ENCODE results near the gene SHROOM4. TPM values are rescaled to one million over a fixed set of nuclear protein-coding genes. Genes with fewer than 3 reads are reported as not detected.

The SHROOM4 gene
- total and polyA plus RNA-seq, 2 of the 13 experiments (the other 11 are each of a cell fraction or from before 2014, with no cell fraction given) = 0.08 to 0.18 TPM

DNA sequence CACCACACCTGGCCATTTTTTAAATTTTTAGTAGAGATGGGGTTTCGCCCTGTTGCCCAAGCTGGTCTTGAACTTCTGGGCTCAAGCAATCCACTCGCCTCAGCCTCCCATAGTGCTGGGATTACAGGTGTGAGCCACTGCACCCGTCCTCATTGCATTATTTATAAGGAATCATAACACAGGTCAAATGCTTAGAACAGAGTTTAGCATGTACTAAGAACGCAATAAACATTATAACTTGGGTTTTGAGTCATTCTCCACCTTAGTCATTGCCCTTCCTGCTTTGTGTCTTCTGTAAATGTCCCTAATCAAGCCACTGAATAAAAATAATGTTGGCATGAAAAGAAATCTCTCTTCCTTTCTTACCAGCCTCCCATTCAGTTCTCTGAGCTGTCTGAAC lies 38.5 kb upstream of the SHROOM4 start:
- CTCF ChIA-PET (ENCODE audit: low intra/inter-chr PET ratio, low total read pairs) = no interaction called here
- no peaks in the 10 kb centered on the region for H4K20me1 ChIP-seq (ENCODE audit: insufficient read depth, low read length)
- no peak overlapping the region for H2AFZ ChIP-seq (ENCODE audit: low read length)
- H3K4me2 ChIP-seq (ENCODE audit: low read depth, low read length) = no peak overlapping the region
- intact Hi-C loops (cut with micrococcal nuclease; ENCODE audit: unreplicated experiment) (no loop called here), in situ Hi-C loops (cut with HindIII; ENCODE audit: extremely low pct_ligation_motif_present, low pct_unique_long_range_greater_than_20kb) (no loop called here)
- no peak for FAIRE-seq
- H3K36me3 ChIP-seq (replicated peaks in 1 of 2; ENCODE audit: control insufficient read depth in 1 of 2, insufficient read depth in 2 of 2, low read length in 2 of 2) = no peaks in the 10 kb centered on the region
- BruUV-seq (replicated peaks) = no TSS peak
- H3K4me3 ChIP-seq (replicated peaks in 1 of 3; ENCODE audit: insufficient read depth in 1 of 3, low read depth in 2 of 3, low read length in 3 of 3) = no peak overlapping the region
- no peaks in the 10 kb centered on the region for H3K4me1 ChIP-seq (ENCODE audit: insufficient read depth, low read length)
- H3K27ac ChIP-seq (ENCODE audit: extremely low read length, insufficient read depth, low read length) = no peak overlapping the region
- WGBS (ENCODE audit: low lambda C conversion rate) = 0% methylated on average over 1 of the region's 4 CpGs
- no peak overlapping the region for H3K9ac ChIP-seq (ENCODE audit: insufficient read depth, low read depth, low read length)
- ATAC-seq = no peak
- no peak for DNase-seq (ENCODE audit: low spot score)
- H3K27me3 ChIP-seq (ENCODE audit: control insufficient read depth in 1 of 2, insufficient read depth in 2 of 2, low read length in 2 of 2) = no peaks in the 10 kb centered on the region
- H3K79me2 ChIP-seq (ENCODE audit: insufficient read depth, low read length) = no peaks in the 10 kb centered on the region
- POLR2A ChIA-PET = no interaction called here
- no peaks in the 10 kb centered on the region for H3K9me3 ChIP-seq (ENCODE audit: low read length)
- TF ChIP-seq, protein P1, sequence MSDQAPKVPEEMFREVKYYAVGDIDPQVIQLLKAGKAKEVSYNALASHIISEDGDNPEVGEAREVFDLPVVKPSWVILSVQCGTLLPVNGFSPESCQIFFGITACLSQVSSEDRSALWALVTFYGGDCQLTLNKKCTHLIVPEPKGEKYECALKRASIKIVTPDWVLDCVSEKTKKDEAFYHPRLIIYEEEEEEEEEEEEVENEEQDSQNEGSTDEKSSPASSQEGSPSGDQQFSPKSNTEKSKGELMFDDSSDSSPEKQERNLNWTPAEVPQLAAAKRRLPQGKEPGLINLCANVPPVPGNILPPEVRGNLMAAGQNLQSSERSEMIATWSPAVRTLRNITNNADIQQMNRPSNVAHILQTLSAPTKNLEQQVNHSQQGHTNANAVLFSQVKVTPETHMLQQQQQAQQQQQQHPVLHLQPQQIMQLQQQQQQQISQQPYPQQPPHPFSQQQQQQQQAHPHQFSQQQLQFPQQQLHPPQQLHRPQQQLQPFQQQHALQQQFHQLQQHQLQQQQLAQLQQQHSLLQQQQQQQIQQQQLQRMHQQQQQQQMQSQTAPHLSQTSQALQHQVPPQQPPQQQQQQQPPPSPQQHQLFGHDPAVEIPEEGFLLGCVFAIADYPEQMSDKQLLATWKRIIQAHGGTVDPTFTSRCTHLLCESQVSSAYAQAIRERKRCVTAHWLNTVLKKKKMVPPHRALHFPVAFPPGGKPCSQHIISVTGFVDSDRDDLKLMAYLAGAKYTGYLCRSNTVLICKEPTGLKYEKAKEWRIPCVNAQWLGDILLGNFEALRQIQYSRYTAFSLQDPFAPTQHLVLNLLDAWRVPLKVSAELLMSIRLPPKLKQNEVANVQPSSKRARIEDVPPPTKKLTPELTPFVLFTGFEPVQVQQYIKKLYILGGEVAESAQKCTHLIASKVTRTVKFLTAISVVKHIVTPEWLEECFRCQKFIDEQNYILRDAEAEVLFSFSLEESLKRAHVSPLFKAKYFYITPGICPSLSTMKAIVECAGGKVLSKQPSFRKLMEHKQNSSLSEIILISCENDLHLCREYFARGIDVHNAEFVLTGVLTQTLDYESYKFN (CRISPR knock-in tag; conservative IDR thresholded peaks at IDR 0.05) = no peak
- TF ChIP-seq NAIF1 (CRISPR knock-in tag; IDR thresholded peaks at IDR 0.05; ENCODE audit: borderline replicate concordance) (no peak), ZNF652 (CRISPR knock-in tag; IDR thresholded peaks at IDR 0.05; ENCODE audit: borderline replicate concordance, low read depth) (no peak), ZNF354B (CRISPR knock-in tag; IDR thresholded peaks at IDR 0.05) (no peak), ZNF253 (CRISPR knock-in tag; IDR thresholded peaks at IDR 0.05; ENCODE audit: borderline replicate concordance) (no peak)
- TF ChIP-seq, protein P2, sequence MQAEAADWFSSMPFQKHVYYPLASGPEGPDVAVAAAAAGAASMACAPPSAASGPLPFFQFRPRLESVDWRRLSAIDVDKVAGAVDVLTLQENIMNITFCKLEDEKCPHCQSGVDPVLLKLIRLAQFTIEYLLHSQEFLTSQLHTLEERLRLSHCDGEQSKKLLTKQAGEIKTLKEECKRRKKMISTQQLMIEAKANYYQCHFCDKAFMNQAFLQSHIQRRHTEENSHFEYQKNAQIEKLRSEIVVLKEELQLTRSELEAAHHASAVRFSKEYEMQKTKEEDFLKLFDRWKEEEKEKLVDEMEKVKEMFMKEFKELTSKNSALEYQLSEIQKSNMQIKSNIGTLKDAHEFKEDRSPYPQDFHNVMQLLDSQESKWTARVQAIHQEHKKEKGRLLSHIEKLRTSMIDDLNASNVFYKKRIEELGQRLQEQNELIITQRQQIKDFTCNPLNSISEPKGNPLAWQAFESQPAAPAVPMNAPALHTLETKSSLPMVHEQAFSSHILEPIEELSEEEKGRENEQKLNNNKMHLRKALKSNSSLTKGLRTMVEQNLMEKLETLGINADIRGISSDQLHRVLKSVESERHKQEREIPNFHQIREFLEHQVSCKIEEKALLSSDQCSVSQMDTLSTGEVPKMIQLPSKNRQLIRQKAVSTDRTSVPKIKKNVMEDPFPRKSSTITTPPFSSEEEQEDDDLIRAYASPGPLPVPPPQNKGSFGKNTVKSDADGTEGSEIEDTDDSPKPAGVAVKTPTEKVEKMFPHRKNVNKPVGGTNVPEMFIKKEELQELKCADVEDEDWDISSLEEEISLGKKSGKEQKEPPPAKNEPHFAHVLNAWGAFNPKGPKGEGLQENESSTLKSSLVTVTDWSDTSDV (CRISPR knock-in tag; IDR thresholded peaks at IDR 0.05) = no peak
- TF ChIP-seq, protein P3, sequence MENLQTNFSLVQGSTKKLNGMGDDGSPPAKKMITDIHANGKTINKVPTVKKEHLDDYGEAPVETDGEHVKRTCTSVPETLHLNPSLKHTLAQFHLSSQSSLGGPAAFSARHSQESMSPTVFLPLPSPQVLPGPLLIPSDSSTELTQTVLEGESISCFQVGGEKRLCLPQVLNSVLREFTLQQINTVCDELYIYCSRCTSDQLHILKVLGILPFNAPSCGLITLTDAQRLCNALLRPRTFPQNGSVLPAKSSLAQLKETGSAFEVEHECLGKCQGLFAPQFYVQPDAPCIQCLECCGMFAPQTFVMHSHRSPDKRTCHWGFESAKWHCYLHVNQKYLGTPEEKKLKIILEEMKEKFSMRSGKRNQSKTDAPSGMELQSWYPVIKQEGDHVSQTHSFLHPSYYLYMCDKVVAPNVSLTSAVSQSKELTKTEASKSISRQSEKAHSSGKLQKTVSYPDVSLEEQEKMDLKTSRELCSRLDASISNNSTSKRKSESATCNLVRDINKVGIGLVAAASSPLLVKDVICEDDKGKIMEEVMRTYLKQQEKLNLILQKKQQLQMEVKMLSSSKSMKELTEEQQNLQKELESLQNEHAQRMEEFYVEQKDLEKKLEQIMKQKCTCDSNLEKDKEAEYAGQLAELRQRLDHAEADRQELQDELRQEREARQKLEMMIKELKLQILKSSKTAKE (CRISPR knock-in tag; IDR thresholded peaks at IDR 0.05; ENCODE audit: borderline replicate concordance) = no peak
- TF ChIP-seq, protein P4, sequence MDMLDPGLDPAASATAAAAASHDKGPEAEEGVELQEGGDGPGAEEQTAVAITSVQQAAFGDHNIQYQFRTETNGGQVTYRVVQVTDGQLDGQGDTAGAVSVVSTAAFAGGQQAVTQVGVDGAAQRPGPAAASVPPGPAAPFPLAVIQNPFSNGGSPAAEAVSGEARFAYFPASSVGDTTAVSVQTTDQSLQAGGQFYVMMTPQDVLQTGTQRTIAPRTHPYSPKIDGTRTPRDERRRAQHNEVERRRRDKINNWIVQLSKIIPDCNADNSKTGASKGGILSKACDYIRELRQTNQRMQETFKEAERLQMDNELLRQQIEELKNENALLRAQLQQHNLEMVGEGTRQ (IDR thresholded peaks at IDR 0.05; ENCODE audit: low read depth, low read length) = no peak
- TF ChIP-seq, protein P4 (CRISPR knock-in tag; IDR thresholded peaks at IDR 0.05; ENCODE audit: borderline replicate concordance) = no peak
- TF ChIP-seq, protein P5, sequence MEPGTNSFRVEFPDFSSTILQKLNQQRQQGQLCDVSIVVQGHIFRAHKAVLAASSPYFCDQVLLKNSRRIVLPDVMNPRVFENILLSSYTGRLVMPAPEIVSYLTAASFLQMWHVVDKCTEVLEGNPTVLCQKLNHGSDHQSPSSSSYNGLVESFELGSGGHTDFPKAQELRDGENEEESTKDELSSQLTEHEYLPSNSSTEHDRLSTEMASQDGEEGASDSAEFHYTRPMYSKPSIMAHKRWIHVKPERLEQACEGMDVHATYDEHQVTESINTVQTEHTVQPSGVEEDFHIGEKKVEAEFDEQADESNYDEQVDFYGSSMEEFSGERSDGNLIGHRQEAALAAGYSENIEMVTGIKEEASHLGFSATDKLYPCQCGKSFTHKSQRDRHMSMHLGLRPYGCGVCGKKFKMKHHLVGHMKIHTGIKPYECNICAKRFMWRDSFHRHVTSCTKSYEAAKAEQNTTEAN (CRISPR knock-in tag; conservative IDR thresholded peaks at IDR 0.05) = no peak
- TF ChIP-seq, protein P6, sequence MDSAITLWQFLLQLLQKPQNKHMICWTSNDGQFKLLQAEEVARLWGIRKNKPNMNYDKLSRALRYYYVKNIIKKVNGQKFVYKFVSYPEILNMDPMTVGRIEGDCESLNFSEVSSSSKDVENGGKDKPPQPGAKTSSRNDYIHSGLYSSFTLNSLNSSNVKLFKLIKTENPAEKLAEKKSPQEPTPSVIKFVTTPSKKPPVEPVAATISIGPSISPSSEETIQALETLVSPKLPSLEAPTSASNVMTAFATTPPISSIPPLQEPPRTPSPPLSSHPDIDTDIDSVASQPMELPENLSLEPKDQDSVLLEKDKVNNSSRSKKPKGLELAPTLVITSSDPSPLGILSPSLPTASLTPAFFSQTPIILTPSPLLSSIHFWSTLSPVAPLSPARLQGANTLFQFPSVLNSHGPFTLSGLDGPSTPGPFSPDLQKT (CRISPR knock-in tag; IDR thresholded peaks at IDR 0.05; ENCODE audit: borderline replicate concordance) = no peak

Data from HepG2 (cell line).